ENCODE measurements around the gene CEBPA.

- TF ChIP-seq POLR2A (IDR thresholded peaks at IDR 0.05) (no peak), CTCF (IDR thresholded peaks at IDR 0.05) (no peak), POLR2AphosphoS5 (IDR thresholded peaks at IDR 0.05) (no peak), EP300 (IDR thresholded peaks at IDR 0.05) (no peak)
Measured at GRCh38 chr19:33335446-33335845, 33.1 kb upstream of the CEBPA start.

Data from suprapubic skin (tissue), 4 donors.